Fibroblast of skin of right quadriceps (primary cell): Measurements from ENCODE around the gene MFNG.
"Not testable (repeated sequence)": the region's sequence is repeated elsewhere in the genome, so short reads cannot be mapped to it uniquely, and the experiment has no call there.

Experiments
- DNase-seq: peaks from one replicate; pipeline ENCODE4 v3.0.0-alpha.2; 2013

MFNG gene

GRCh38 chr22:37472418-37473006 is 13.7 kb downstream of the MFNG start:
- no peak for DNase-seq

GRCh38 chr22:37471727-37472417 is 14.3 kb downstream of the MFNG start:
- DNase-seq: no peak

GRCh38 chr22:37470087-37470445 is 16.1 kb downstream of the MFNG start:
- peak; percentile 40 for DNase-seq

- no peak for DNase-seq
These were observed 16.6 kb downstream of the MFNG start for GRCh38 chr22:37469416-37470086.

- not testable (repeated sequence) for DNase-seq
These were observed 17.9 kb downstream of the MFNG start for GRCh38 chr22:37468201-37468695.

GRCh38 chr22:37467391-37467955 is 18.7 kb downstream of the MFNG start:
- DNase-seq: no peak

- DNase-seq: no peak
These were observed 22.0 kb downstream of the MFNG start for GRCh38 chr22:37464181-37464580.

GRCh38 chr22:37462983-37463382 is 23.2 kb downstream of the MFNG start:
- DNase-seq: peak; percentile 40

- no peak for DNase-seq
These were observed 23.7 kb downstream of the MFNG start for GRCh38 chr22:37462436-37462835.

- no peak for DNase-seq
These were observed 24.2 kb downstream of the MFNG start for GRCh38 chr22:37461961-37462360.

GRCh38 chr22:37460684-37461083 is 25.5 kb downstream of the MFNG start:
- DNase-seq: no peak

GRCh38 chr22:37459206-37459605 is 27.0 kb downstream of the MFNG start:
- DNase-seq: no peak

- peak; percentile 44 for DNase-seq
These were observed 28.9 kb downstream of the MFNG start for GRCh38 chr22:37457093-37457893.

- no peak for DNase-seq
These were observed 29.8 kb downstream of the MFNG start for GRCh38 chr22:37456346-37456745.

GRCh38 chr22:37455896-37456295 is 30.3 kb downstream of the MFNG start:
- peak; percentile 28 for DNase-seq

GRCh38 chr22:37454857-37455686 is 31.1 kb downstream of the MFNG start:
- peak; percentile 90 for DNase-seq

GRCh38 chr22:37453696-37454095 is 32.5 kb downstream of the MFNG start:
- no peak for DNase-seq

- no peak for DNase-seq
These were observed 35.0 kb downstream of the MFNG start for GRCh38 chr22:37451218-37451617.

GRCh38 chr22:37449331-37450001 is 36.7 kb downstream of the MFNG start:
- DNase-seq: no peak

- no peak for DNase-seq
These were observed 37.6 kb downstream of the MFNG start for GRCh38 chr22:37448516-37449127.

- DNase-seq: no peak
These were observed 40.7 kb downstream of the MFNG start for GRCh38 chr22:37445501-37445900.
